CD8-positive, alpha-beta memory T cell (primary cell): ENCODE data around the gene FIGNL1. TPM values are rescaled to one million over a fixed set of nuclear protein-coding genes. Genes with fewer than 3 reads are reported as not detected.
"Not testable (repeated sequence)": the region's sequence is repeated elsewhere in the genome, so short reads cannot be mapped to it uniquely, and the experiment has no call there.

Experiments used
- CTCF ChIA-PET: fragments of 350-600 bp; sonication (Branson Sonifier 250); formaldehyde crosslinking; loops from one replicate; lab custom pipeline; 2021; ENCODE audit warnings: antibody characterized with exemption; lab: Charles Lee
- POLR2A ChIA-PET: fragments of 350-600 bp; sonication (Branson Sonifier 250); formaldehyde crosslinking; loops from one replicate; lab custom pipeline; 2021; ENCODE audit warnings: antibody characterized with exemption; lab: Charles Lee
- DNase-seq, 5 donors: peaks; one replicate each; pipeline versions ENCODE4 v3.0.0 to v3.0.0-alpha.2; 2020 to 2022; ENCODE audit warnings: mixed read lengths in 1 of 5
- H3K27ac ChIP-seq: one replicate; pipeline ENCODE4 v1.7.0; 2013; ENCODE audit warnings: low read depth, mild to moderate bottlenecking, low read length, moderate library complexity
- H3K27me3 ChIP-seq: 2 replicates; pipeline ENCODE4 v1.7.0; 2013; ENCODE audit warnings: low read length, mild to moderate bottlenecking; ENCODE audit not compliant: insufficient read depth, poor library complexity, severe bottlenecking
- H3K36me3 ChIP-seq: 2 replicates; pipeline ENCODE4 v1.7.0; 2013; ENCODE audit warnings: mild to moderate bottlenecking, low read length, moderate library complexity; ENCODE audit not compliant: insufficient read depth
- H3K4me1 ChIP-seq: 2 replicates; pipeline ENCODE4 v1.7.0; 2013; ENCODE audit warnings: mild to moderate bottlenecking, low read length, moderate library complexity; ENCODE audit not compliant: insufficient read depth
- H3K4me3 ChIP-seq: 2 replicates; pipeline ENCODE4 v1.7.0; 2013; ENCODE audit warnings: mild to moderate bottlenecking, low read length
- H3K9me3 ChIP-seq: 2 replicates; pipeline ENCODE4 v1.7.0; 2013; ENCODE audit warnings: mild to moderate bottlenecking, low read length
- H3K27ac Mint-ChIP-seq, 8 donors: one replicate each; pipeline ENCODE4 v1.8.0; 2020 to 2021; ENCODE audit warnings: mixed read lengths in 8 of 8, mild to moderate bottlenecking in 6 of 8, inconsistent platforms in 3 of 8, moderate library complexity in 3 of 8
- H3K27me3 Mint-ChIP-seq, 2 donors: one replicate each; pipeline ENCODE4 v1.8.0; 2020 to 2021; ENCODE audit warnings: mixed read lengths in 2 of 2, mild to moderate bottlenecking in 1 of 2, moderate library complexity in 1 of 2
- H3K36me3 Mint-ChIP-seq, 3 donors: one replicate each; pipeline ENCODE4 v1.8.0; 2020 to 2021; ENCODE audit warnings: mixed read lengths in 3 of 3, inconsistent platforms in 1 of 3, mild to moderate bottlenecking in 1 of 3
- H3K4me1 Mint-ChIP-seq, 3 donors: one replicate each; pipeline ENCODE4 v1.8.0; 2020 to 2021; ENCODE audit warnings: mixed read lengths in 3 of 3, inconsistent platforms in 1 of 3, mild to moderate bottlenecking in 1 of 3
- H3K4me3 Mint-ChIP-seq, 7 donors: one replicate each; pipeline ENCODE4 v1.8.0; 2020 to 2021; ENCODE audit warnings: mixed read lengths in 7 of 7, mild to moderate bottlenecking in 6 of 7, moderate library complexity in 4 of 7, inconsistent platforms in 2 of 7
- H3K9me3 Mint-ChIP-seq, 5 donors: one replicate each; pipeline ENCODE4 v1.8.0; 2020 to 2022; ENCODE audit warnings: mixed read lengths in 5 of 5, mild to moderate bottlenecking in 3 of 5, moderate library complexity in 2 of 5, inconsistent platforms in 1 of 5
- polyA plus RNA-seq: library from polyadenylated mRNA; unstranded; fragments of 300-500 nt; fragmentation: Illumina TruSeq; gene quantifications from one replicate; pipeline ENCODE4 v1.2.3, GENCODE V29; 2021
- total RNA-seq, 2 experiments: library from RNA; stranded (reverse); gene quantifications; one replicate each; pipeline ENCODE4 v1.2.3, GENCODE V29; 2021

Gene FIGNL1
- total and polyA plus RNA-seq, 3 experiments from 2014 or later: 6.8 to 45.1 (median 45.1) TPM

DNA sequence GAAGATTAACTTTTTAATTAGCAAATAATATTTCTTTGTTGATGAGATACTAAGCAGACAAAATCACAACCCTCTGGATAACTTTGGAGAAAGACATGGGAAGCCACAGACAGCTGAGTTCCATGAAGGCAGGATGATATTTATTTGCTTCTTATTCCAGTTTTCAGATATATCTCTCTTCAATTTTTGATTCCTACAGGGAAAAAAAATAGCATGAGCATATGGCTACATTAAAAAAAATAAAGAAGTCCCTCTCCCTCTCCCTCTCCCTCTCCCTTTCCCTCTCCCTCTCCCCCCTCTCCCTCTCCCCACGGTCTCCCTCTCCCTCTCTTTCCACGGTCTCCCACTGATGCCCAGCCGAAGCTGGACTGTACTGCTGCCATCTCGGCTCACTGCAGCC lies 8.5 kb upstream of the FIGNL1 start:
- H3K4me3 ChIP-seq, H3K9me3 Mint-ChIP-seq, H3K9me3 ChIP-seq, H3K27me3 ChIP-seq, POLR2A ChIA-PET, H3K36me3 Mint-ChIP-seq, H3K27ac ChIP-seq, H3K4me3 Mint-ChIP-seq, DNase-seq, H3K27me3 Mint-ChIP-seq, H3K4me1 ChIP-seq, H3K36me3 ChIP-seq, H3K4me1 Mint-ChIP-seq: not testable (repeated sequence)
- H3K27ac Mint-ChIP-seq: peak overlapping the region in 1 of 8 donors; percentile 29
- CTCF ChIA-PET: interaction anchor here (0.7 kb wide), 1 partner anchor 9 kb away, joined by 3 read pairs; no protein-coding TSS in a partner anchor

DNA sequence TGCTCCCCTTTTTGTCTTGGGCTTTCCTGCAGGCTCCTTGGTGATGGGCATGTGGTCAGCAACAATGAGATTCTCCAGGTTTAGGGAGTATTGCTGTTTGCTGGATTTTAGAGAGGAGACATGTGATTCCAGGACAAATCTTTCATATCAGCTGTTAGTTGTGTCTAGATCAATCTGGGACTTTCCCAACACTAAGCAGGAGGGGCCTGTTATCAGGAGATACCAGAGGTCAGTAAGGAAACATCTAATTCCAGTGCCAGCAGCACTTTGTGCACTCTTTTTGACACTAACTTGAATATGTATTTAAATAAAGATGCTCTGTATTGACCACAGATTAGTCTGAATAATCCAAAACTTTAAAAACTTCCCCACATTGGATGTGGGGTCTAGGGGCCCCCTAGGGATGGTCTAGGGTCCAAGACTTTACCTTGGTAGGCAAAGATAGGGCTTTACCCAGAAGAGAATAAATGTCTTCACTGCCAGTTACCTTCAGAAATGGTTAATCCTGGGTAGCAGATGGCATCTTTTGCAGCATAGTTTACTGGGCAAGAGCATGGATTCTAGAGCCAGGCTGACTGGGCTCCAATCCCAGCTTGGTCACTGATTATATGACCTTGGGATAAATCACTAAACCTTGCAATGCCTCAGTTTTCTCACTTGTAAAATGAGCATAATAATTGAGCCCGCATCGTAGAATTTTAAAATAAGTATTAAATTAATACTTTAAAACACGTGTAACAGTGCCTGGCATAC lies 6.4 kb upstream of the FIGNL1 start:
- Mint-ChIP-seq H3K4me1 (peaks cover 0 to 3% (median 0%) of the 10 kb centered on the region in 3 donors), H3K27ac (peak overlapping the region in 1 of 8 donors; percentile 47), H3K36me3 (peaks cover 2 to 6% (median 2%) of the 10 kb centered on the region in 3 donors), H3K9me3 (no peaks in the 10 kb centered on the region), H3K27me3 (peaks cover 6 to 8% of the 10 kb centered on the region in 2 donors), H3K4me3 (peak overlapping the region in 1 of 7 donors; percentile 40)
- no peak for DNase-seq
- no peak overlapping the region for H3K4me3 ChIP-seq
- peaks cover under 1% of the 10 kb centered on the region for H3K4me1 ChIP-seq
- POLR2A ChIA-PET: no interaction called here
- CTCF ChIA-PET: no interaction called here
- H3K36me3 ChIP-seq: no peaks in the 10 kb centered on the region
- no peaks in the 10 kb centered on the region for H3K27me3 ChIP-seq
- H3K9me3 ChIP-seq: no peaks in the 10 kb centered on the region
- H3K27ac ChIP-seq: no peak overlapping the region

DNA sequence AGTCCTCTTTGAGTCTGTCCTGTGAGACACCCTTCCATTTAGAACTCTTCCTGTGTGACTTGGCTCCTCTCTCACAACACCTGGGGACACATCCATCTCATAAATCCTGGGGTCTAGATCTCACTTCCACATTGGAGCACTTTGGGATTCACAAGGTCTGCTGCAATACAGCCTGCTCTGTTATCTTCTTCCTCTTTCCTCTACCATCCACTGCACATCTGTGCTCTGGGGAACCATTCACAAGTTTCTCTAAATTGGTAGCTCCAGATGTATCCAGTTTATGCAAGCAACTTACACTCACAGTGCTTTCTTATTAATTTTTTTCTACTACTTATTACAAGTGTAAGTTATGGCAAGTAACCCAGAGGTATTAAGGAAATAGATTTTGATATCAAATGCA lies 5.5 kb upstream of the FIGNL1 start:
- no peak for DNase-seq
- peaks cover 9% of the 10 kb centered on the region for H3K4me1 ChIP-seq
- POLR2A ChIA-PET: no interaction called here
- H3K27ac Mint-ChIP-seq: peak overlapping the region in 2 of 8 donors; percentile 30 to 72
- CTCF ChIA-PET: interaction anchor here (3.3 kb wide), 1 partner anchor 11 kb away, joined by 14 read pairs; no protein-coding TSS in a partner anchor
- peaks cover 2 to 6% (median 2%) of the 10 kb centered on the region in 3 donors for H3K36me3 Mint-ChIP-seq
- peak overlapping the region in 1 of 7 donors; percentile 67 for H3K4me3 Mint-ChIP-seq
- H3K4me1 Mint-ChIP-seq: peaks cover 6 to 12% (median 7%) of the 10 kb centered on the region in 3 donors
- H3K27ac ChIP-seq: no peak overlapping the region
- no peaks in the 10 kb centered on the region for H3K27me3 ChIP-seq
- peaks cover 6 to 8% of the 10 kb centered on the region in 2 donors for H3K27me3 Mint-ChIP-seq
- no peaks in the 10 kb centered on the region for H3K9me3 Mint-ChIP-seq
- no peaks in the 10 kb centered on the region for H3K36me3 ChIP-seq
- no peaks in the 10 kb centered on the region for H3K9me3 ChIP-seq
- H3K4me3 ChIP-seq: no peak overlapping the region

DNA sequence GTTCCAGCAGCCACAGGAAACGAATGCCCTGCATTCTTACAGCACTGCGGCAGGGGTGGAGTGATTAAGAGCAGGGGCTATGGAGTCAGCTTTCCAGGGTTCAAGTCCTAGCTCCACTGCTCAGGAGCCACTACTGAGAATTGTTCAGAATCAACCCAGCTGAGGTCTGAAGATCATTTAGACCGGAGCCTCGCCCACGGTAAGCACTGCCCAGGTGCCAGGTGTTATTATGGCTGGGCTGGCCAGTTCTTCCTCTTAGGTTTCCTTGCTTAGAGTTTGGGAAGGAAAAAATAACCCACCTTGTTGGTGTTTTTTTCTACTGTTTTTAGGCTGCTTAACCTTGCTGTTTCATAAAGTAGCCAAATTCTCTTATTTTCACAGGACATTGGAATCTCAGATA lies 4.8 kb upstream of the FIGNL1 start:
- CTCF ChIA-PET: interaction anchor here (3.3 kb wide), 1 partner anchor 12 kb away, joined by 14 read pairs; no protein-coding TSS in a partner anchor
- peaks cover 6 to 8% of the 10 kb centered on the region in 2 donors for H3K27me3 Mint-ChIP-seq

DNA sequence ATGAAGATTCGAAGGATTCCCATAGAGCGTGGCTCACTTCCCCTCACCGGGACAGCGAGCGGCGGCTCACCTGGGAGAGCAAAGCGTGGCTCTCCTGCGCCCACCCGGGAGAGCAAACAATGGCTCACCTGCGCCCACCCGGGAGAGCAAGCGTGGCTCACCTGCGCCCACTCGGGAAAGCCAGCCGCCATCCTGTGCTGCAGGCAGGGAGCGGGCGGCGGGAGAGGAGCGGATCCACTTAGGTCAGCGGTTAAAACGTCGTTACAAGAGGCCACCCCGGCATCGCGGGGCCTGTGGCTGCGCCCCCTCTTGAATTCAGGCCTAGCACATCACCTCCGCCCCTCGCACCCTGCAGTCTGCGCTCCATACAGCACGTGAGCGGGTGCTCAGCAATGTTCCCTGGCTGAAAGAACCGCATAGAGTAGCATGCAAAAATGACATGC lies 461 bp upstream of the FIGNL1 start:
- ChIA-PET POLR2A (interaction anchor here (1.2 kb wide), 1 partner anchor 10 kb away, joined by 3 read pairs; no protein-coding TSS in a partner anchor), CTCF (interaction anchor here (1.0 kb wide), 1 partner anchor 17 kb away, joined by 4 read pairs; no protein-coding TSS in a partner anchor)
- H3K36me3 ChIP-seq: peaks cover 15% of the 10 kb centered on the region

More for the DNA sequence above, 4.8 kb upstream of the FIGNL1 start:
- no peak overlapping the region for H3K4me3 ChIP-seq
- no peak overlapping the region for H3K27ac ChIP-seq
- Mint-ChIP-seq H3K4me1 (peaks cover 8 to 18% (median 12%) of the 10 kb centered on the region in 3 donors), H3K27ac (no peak overlapping the region), H3K36me3 (peaks cover 2 to 8% (median 6%) of the 10 kb centered on the region in 3 donors), H3K9me3 (no peaks in the 10 kb centered on the region), H3K4me3 (no peak overlapping the region)
- H3K4me1 ChIP-seq: peaks cover 10% of the 10 kb centered on the region
- no peaks in the 10 kb centered on the region for H3K36me3 ChIP-seq
- no peaks in the 10 kb centered on the region for H3K9me3 ChIP-seq
- H3K27me3 ChIP-seq: no peaks in the 10 kb centered on the region
- no peak for DNase-seq
- POLR2A ChIA-PET: no interaction called here

DNA sequence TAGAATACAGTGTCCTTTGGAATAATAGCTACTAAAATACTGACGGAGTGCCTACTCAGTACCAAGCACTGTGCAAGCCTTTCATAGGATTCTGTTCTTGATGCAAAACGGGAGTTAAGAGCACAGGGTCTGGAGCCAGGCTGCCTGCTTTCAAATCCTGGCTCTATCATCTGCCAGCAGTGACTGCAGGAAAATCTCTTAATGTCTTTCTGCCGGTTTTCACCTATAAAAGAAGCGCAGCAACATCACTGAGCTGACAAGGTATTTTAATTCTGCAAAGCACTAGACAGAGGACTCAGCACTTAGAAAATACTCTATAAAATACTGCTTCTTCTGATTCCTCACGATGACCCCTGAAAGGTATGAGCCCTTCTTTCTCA lies 659 bp downstream of the FIGNL1 start:
- Histone ChIP-seq H3K27ac (peak overlapping the region; percentile 71), H3K27me3 (no peaks in the 10 kb centered on the region), H3K9me3 (no peaks in the 10 kb centered on the region), H3K4me3 (peak overlapping the region; percentile 68), H3K4me1 (peaks cover 14% of the 10 kb centered on the region), H3K36me3 (peaks cover 18% of the 10 kb centered on the region)
- peaks cover 14 to 34% (median 23%) of the 10 kb centered on the region in 3 donors for H3K4me1 Mint-ChIP-seq
- H3K9me3 Mint-ChIP-seq: no peaks in the 10 kb centered on the region
- DNase-seq: no peak
- no peaks in the 10 kb centered on the region for H3K27me3 Mint-ChIP-seq
- H3K27ac Mint-ChIP-seq: peak overlapping the region; percentile 33 to 98 (median 96)
- ChIA-PET CTCF (no interaction called here), POLR2A (interaction anchor here (1.2 kb wide), 1 partner anchor 9 kb away, joined by 3 read pairs; no protein-coding TSS in a partner anchor)
- peaks cover 0 to 37% (median 13%) of the 10 kb centered on the region in 3 donors for H3K36me3 Mint-ChIP-seq
- peak overlapping the region; percentile 90 to 100 (median 93) for H3K4me3 Mint-ChIP-seq

More for the DNA sequence above, 461 bp upstream of the FIGNL1 start:
- H3K4me3 Mint-ChIP-seq: peak overlapping the region; percentile 90 to 100 (median 93)
- Histone ChIP-seq H3K4me1 (peaks cover 14% of the 10 kb centered on the region), H3K9me3 (no peaks in the 10 kb centered on the region), H3K27ac (peak overlapping the region; percentile 71), H3K27me3 (no peaks in the 10 kb centered on the region), H3K4me3 (peak overlapping the region; percentile 68)
- peaks cover 3 to 5% of the 10 kb centered on the region in 2 donors for H3K27me3 Mint-ChIP-seq
- H3K4me1 Mint-ChIP-seq: peaks cover 14 to 34% (median 23%) of the 10 kb centered on the region in 3 donors
- peaks cover 0 to 27% (median 11%) of the 10 kb centered on the region in 3 donors for H3K36me3 Mint-ChIP-seq
- no peaks in the 10 kb centered on the region for H3K9me3 Mint-ChIP-seq
- H3K27ac Mint-ChIP-seq: peak overlapping the region; percentile 89 to 98 (median 96)
- peak in 1 of 5 donors; percentile 59 for DNase-seq

DNA sequence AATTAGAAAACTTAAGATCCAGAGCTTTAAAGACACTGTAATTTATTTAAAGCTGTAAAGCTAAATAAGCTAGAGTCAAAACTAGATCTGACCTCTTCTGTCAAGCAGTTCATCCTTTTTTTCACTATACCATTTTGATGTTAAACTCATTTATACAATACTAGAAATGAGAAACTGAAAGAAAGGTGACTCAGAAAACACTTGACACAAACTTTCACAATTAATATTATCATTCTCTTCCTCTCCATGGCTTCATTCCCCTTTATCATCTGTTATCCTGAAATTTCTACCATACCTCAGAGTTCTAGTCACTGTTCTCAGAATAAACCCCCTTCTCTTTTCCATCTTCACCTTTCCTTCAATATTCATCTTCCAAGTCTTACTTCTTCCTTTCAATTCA lies 1.3 kb downstream of the FIGNL1 start:
- Mint-ChIP-seq H3K36me3 (peaks cover 0 to 43% (median 14%) of the 10 kb centered on the region in 3 donors), H3K27ac (peak overlapping the region; percentile 33 to 98 (median 96)), H3K27me3 (no peaks in the 10 kb centered on the region), H3K4me1 (peaks cover 14 to 34% (median 23%) of the 10 kb centered on the region in 3 donors), H3K9me3 (no peaks in the 10 kb centered on the region), H3K4me3 (peak overlapping the region in 3 of 7 donors; percentile 13 to 100 (median 92))
- Histone ChIP-seq H3K4me3 (no peak overlapping the region), H3K36me3 (peaks cover 18% of the 10 kb centered on the region), H3K27ac (no peak overlapping the region), H3K4me1 (peaks cover 14% of the 10 kb centered on the region), H3K27me3 (no peaks in the 10 kb centered on the region), H3K9me3 (no peaks in the 10 kb centered on the region)
- POLR2A ChIA-PET: no interaction called here
- CTCF ChIA-PET: interaction anchor here (2.2 kb wide), 1 partner anchor 19 kb away, joined by 6 read pairs; no protein-coding TSS in a partner anchor
- no peak for DNase-seq
